Gastroesophageal sphincter (tissue), 4 donors: ENCODE measurements around the gene GTPBP1. TPM values are rescaled to one million over a fixed set of nuclear protein-coding genes. Genes with fewer than 3 reads are reported as not detected.

ENCODE experiments used
- ATAC-seq: fragments of 150-250 bp; one replicate; pipeline ENCODE4 v1.9.1; 2016; ENCODE audit warnings: mild to moderate bottlenecking, moderate library complexity
- H3K27ac ChIP-seq, 4 donors: fragments of 200-600 bp; sonication (generic) in 3 of 4; 1 replicate in 3 of 4; 2 replicates in 1 of 4; pipeline ENCODE4 v1.5.1; 2016 to 2019
- H3K27me3 ChIP-seq: fragments of 200-600 bp; sonication (generic); one replicate; pipeline ENCODE4 v1.5.1; 2019
- H3K36me3 ChIP-seq, 2 donors: fragments of 200-600 bp; sonication (generic); one replicate each; pipeline ENCODE4 v1.5.1; 2019; ENCODE audit warnings: control low read depth in 1 of 2
- H3K4me1 ChIP-seq, 3 donors: fragments of 200-600 bp; sonication (generic); 1 replicate in 2 of 3; 2 replicates in 1 of 3; pipeline ENCODE4 v1.5.1; 2016 to 2019; ENCODE audit warnings: control low read depth in 2 of 3
- H3K4me3 ChIP-seq, 2 donors: fragments of 200-600 bp; sonication (generic); one replicate each; pipeline ENCODE4 v1.5.1; 2019; ENCODE audit warnings: mild to moderate bottlenecking in 1 of 2, moderate library complexity in 1 of 2
- H3K9me3 ChIP-seq, 3 donors: fragments of 200-600 bp; sonication (generic); one replicate each; pipeline ENCODE4 v1.5.1; 2017 to 2019; ENCODE audit warnings: control low read depth in 2 of 3
- EP300 ChIP-seq: sonication (generic); formaldehyde crosslinking; IDR thresholded peaks from one replicate; pipeline ENCODE4 v1.6.1; 2017; ENCODE audit warnings: antibody characterized with exemption, mild to moderate bottlenecking
- POLR2A ChIP-seq, 2 donors: fragments of 450-650 bp; IDR thresholded peaks; one replicate each; pipeline ENCODE4 v1.6.1; 2017; ENCODE audit warnings: antibody characterized with exemption in 2 of 2, mild to moderate bottlenecking in 2 of 2, moderate library complexity in 1 of 2
- POLR2AphosphoS5 ChIP-seq: sonication (generic); formaldehyde crosslinking; IDR thresholded peaks from one replicate; pipeline ENCODE4 v1.6.1; 2017; ENCODE audit warnings: antibody characterized with exemption
- WGBS, 2 donors: methylation state at CpG; one replicate each; pipeline ENCODE4 v1.1.5; 2018; ENCODE audit warnings: low coverage in 1 of 2; 5-methylcytosine and 5-hydroxymethylcytosine counted together
- total RNA-seq, 4 donors: library from RNA; depleted of rRNA; stranded (reverse); fragments of >200 nt; gene quantifications; one replicate each; pipeline ENCODE4 v1.1.0, GENCODE V29; 2016
- TF ChIP-seq, protein P1 (sequence below), 4 experiments: fragments of 200-600 bp in 2 of 4; fragments of 450-650 bp in 2 of 4; sonication (generic) in 1 of 4; IDR thresholded peaks; one replicate each; pipeline ENCODE4 v1.5.1; 2017 to 2019; ENCODE audit warnings: antibody characterized with exemption in 4 of 4, mild to moderate bottlenecking in 2 of 4, moderate library complexity in 2 of 4

Gene GTPBP1
- total RNA-seq, 4 donors from 2014 or later, result 46.9 to 63.0 (median 51.6) TPM

DNA sequence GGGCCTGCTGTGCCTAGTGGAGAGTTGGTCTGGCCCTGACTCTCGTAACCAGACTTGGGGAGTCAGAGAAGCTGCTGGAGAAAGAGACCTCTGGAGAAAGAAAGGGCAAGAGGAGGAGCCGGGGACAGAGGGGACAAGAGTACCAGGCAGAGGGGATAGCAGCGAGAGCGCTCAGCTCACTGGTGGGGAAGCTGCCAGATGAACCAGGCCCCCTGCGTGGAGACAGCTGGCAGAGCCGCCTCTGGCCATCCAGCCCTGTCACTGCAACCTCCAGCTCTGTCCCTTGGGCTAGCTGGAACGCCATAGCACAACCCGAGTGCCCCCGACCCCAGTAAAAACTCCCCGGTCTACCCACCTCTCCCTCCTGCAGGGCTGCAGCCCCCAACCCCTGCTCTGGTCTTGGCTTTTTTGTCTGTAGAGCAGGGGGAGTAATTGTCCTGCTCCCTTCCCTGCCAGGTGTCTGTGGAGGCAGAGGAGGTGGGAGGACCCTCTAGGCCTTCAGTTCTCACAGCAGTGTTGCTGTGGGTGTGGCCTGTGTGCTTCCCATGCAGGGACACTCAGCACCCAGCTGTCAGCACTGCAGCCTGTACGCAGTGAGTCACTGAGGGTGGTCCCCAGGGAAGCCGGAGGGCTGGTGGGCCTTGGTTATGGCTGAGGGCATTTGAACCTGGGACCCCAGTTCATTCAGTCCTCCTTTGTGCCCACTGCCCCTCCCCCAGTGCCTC, 54.9 kb downstream of the GTPBP1 start:
- no peak for TF ChIP-seq POLR2A (IDR thresholded peaks at IDR 0.05)
- TF ChIP-seq, protein P1, sequence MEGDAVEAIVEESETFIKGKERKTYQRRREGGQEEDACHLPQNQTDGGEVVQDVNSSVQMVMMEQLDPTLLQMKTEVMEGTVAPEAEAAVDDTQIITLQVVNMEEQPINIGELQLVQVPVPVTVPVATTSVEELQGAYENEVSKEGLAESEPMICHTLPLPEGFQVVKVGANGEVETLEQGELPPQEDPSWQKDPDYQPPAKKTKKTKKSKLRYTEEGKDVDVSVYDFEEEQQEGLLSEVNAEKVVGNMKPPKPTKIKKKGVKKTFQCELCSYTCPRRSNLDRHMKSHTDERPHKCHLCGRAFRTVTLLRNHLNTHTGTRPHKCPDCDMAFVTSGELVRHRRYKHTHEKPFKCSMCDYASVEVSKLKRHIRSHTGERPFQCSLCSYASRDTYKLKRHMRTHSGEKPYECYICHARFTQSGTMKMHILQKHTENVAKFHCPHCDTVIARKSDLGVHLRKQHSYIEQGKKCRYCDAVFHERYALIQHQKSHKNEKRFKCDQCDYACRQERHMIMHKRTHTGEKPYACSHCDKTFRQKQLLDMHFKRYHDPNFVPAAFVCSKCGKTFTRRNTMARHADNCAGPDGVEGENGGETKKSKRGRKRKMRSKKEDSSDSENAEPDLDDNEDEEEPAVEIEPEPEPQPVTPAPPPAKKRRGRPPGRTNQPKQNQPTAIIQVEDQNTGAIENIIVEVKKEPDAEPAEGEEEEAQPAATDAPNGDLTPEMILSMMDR (IDR thresholded peaks at IDR 0.05), result no peak
- no peak for TF ChIP-seq POLR2AphosphoS5
- no peak for TF ChIP-seq EP300
- Histone ChIP-seq H3K27me3 (no peaks in the 10 kb centered on the region), H3K27ac (no peak overlapping the region), H3K4me3 (no peak overlapping the region), H3K4me1 (peaks cover 0 to 15% (median 11%) of the 10 kb centered on the region in 3 donors), H3K36me3 (no peaks in the 10 kb centered on the region), H3K9me3 (no peaks in the 10 kb centered on the region)
- 40% methylated on average over 1 of the region's 12 CpGs; no CpG with 5 or more reads in 1 of the 2 donors for WGBS, 2 donors
- no peak for ATAC-seq

DNA sequence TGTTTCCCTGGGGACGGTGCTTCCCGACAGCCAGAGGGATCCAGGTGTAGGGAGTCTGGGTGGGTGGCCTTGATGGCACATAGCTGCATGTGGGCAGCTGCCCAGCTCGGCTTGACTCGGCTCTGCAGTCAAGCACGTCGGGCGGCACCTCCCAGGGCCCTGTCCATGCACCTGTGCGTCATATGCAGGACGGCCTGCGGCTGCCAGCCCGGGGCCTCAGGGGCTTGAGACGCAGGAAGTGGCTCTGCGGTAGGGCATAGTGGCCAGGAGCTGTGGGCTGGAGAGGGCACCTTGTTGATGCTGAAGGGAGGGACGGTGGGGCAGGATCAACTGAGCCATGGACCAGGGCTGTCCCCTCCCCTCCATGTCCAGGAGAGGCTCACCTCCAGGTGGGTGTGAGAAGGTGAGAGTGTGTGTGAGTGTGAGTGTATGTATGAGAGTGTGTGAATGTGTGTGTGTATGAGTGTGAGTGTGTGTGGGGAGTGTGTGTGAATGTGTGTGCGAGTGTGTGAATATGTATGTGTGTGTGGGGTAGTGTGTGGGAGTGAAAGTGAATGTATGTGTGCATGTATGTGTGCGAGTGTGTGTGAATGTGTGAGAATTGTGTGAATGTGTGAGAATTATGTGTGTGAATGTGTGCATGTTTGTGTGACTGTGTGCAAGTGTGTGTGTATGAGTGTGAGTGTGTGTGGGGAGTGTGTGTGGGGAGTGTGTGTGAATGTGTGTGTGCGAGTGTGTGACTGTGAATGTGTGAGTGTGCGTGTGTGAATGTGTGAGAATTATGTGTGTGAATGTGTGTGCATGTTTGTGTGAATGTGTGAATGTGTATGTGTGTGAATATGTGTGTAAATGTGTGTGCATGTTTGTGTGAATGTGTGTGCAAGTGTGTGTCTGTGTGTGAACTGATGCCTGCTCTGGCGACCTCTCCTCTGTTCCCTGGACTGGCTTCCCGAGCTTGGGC, 55.7 kb downstream of the GTPBP1 start:
- WGBS, 2 donors, result 86 to 90% methylated on average over 6 to 7 of the region's 20 CpGs
- H3K27me3 ChIP-seq, result no peaks in the 10 kb centered on the region
- no peak for TF ChIP-seq POLR2A (IDR thresholded peaks at IDR 0.05)
- TF ChIP-seq, protein P1 (IDR thresholded peaks at IDR 0.05), result no peak
- no peak for TF ChIP-seq POLR2AphosphoS5
- H3K4me3 ChIP-seq, result no peak overlapping the region
- no peaks in the 10 kb centered on the region for H3K9me3 ChIP-seq
- H3K4me1 ChIP-seq, result peaks cover 0 to 15% (median 6%) of the 10 kb centered on the region in 3 donors
- no peaks in the 10 kb centered on the region for H3K36me3 ChIP-seq
- no peak overlapping the region for H3K27ac ChIP-seq
- no peak for ATAC-seq

DNA sequence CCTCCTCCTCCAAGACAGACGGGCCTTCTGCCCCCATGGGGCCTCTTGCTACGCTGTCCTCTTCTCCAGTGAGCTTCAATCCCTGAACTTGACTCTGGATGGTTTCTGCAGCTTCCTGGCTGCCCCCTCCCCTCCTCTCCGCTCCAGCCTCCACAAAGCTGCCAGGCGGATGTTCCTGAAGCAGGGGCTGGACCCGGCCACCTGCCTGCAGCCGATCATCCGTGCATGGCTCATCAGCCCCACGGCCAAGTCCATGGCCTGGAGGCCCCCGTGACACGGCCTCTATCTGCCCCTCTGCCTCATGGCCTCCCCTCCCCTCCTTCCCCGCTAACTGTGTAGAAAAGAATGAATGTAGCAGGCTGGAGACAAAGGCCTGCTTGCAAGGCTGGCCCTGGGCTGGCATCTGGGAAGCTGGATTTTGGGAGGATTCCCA, 56.8 kb downstream of the GTPBP1 start:
- no peak for ATAC-seq
- WGBS, 2 donors, result 65% methylated on average over 6 of the region's 11 CpGs; no CpG with 5 or more reads in 1 of the 2 donors
- Histone ChIP-seq H3K36me3 (no peaks in the 10 kb centered on the region), H3K27me3 (no peaks in the 10 kb centered on the region), H3K4me3 (no peak overlapping the region), H3K4me1 (peaks cover 0 to 5% (median 0%) of the 10 kb centered on the region in 3 donors), H3K27ac (no peak overlapping the region), H3K9me3 (no peaks in the 10 kb centered on the region)
- TF ChIP-seq, protein P1 (IDR thresholded peaks at IDR 0.05), result no peak
- TF ChIP-seq POLR2A (IDR thresholded peaks at IDR 0.05) (no peak), POLR2AphosphoS5 (no peak), EP300 (no peak)

DNA sequence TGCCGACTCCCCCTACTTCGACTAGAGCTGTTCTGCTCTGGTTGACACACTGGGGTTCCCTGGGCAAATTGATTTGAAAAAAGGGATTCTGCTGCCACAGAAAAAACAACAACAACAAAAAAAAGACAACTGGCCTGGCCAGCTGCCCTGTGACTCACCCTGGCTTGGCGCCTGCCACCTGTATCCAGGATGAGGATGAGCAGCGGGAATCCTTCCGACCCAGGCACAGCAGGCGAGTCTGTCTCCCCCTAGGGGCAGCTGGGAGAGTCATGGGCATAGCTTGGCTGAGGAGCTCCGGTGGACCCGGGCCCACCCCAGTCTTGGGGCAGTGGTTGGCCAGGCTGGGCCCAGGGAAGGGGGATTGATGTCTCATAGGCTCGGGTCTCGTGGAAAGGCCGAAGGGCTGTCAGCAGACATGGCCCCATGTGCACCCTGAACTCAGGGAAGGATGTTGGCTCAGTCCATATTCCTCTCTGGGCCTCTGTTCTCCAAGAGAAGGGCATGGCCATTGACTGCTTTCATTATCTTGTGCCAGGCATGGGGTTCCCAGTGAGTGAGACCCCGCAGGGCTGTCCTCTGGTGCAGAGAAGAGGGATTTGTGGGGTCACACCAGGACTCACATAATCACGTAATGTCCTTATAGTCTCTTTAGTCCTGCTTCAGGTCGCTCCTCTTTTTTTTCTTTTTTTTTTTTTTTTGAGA, 60.5 kb downstream of the GTPBP1 start:
- H3K9me3 ChIP-seq, result no peaks in the 10 kb centered on the region
- no peak overlapping the region for H3K4me3 ChIP-seq
- H3K27me3 ChIP-seq, result no peaks in the 10 kb centered on the region
- no peak overlapping the region for H3K27ac ChIP-seq
- peak; percentile 48 for ATAC-seq
- H3K4me1 ChIP-seq, result peaks cover 0 to 12% (median 0%) of the 10 kb centered on the region in 3 donors
- WGBS, 2 donors, result 71 to 88% methylated on average over 3 to 4 of the region's 14 CpGs
- TF ChIP-seq EP300, result no peak
- TF ChIP-seq, protein P1 (IDR thresholded peaks at IDR 0.05), result peak in 3 of 4 experiments; percentile 49 to 75 (median 65)
- no peaks in the 10 kb centered on the region for H3K36me3 ChIP-seq
